CD4-positive, alpha-beta memory T cell (primary cell): ENCODE results near the gene CD22. TPM values are rescaled to one million over a fixed set of nuclear protein-coding genes. Genes with fewer than 3 reads are reported as not detected.
"Not testable (repeated sequence)": the region's sequence is repeated elsewhere in the genome, so short reads cannot be mapped to it uniquely, and the experiment has no call there.

ENCODE experiments used
- CTCF ChIA-PET: fragments of 350-600 bp; sonication (Branson Sonifier 250); formaldehyde crosslinking; loops from one replicate; lab custom pipeline; 2021; ENCODE audit warnings: inconsistent platforms; ENCODE audit not compliant: partially characterized antibody; lab: Charles Lee
- POLR2A ChIA-PET: fragments of 350-600 bp; sonication (Branson Sonifier 250); formaldehyde crosslinking; loops from one replicate; lab custom pipeline; 2021; ENCODE audit not compliant: partially characterized antibody; lab: Charles Lee
- DNase-seq, 5 donors: peaks; one replicate each; pipeline versions ENCODE4 v3.0.0 to v3.0.0-alpha.2; 2020 to 2022; ENCODE audit warnings: mixed read lengths in 1 of 5
- H3K27ac ChIP-seq: one replicate; pipeline ENCODE4 v1.7.0; 2013; ENCODE audit warnings: low read depth, low read length
- H3K27me3 ChIP-seq: 2 replicates; pipeline ENCODE4 v1.7.0; 2013; ENCODE audit warnings: mild to moderate bottlenecking, low read length, moderate library complexity; ENCODE audit not compliant: insufficient read depth
- H3K36me3 ChIP-seq: 2 replicates; pipeline ENCODE4 v1.7.0; 2013; ENCODE audit warnings: mild to moderate bottlenecking, low read length, moderate library complexity; ENCODE audit not compliant: insufficient read depth
- H3K4me1 ChIP-seq: 2 replicates; pipeline ENCODE4 v1.7.0; 2013; ENCODE audit warnings: mild to moderate bottlenecking, low read length, moderate library complexity; ENCODE audit not compliant: insufficient read depth
- H3K4me3 ChIP-seq, 2 donors: one replicate each; pipeline ENCODE4 v1.7.0; 2013; ENCODE audit warnings: low read length in 2 of 2, mild to moderate bottlenecking in 1 of 2
- H3K9me3 ChIP-seq, 2 donors: one replicate each; pipeline ENCODE4 v1.7.0; 2013; ENCODE audit warnings: low read length in 2 of 2, control low read depth in 1 of 2; ENCODE audit not compliant: control insufficient read depth in 1 of 2
- H3K27ac Mint-ChIP-seq, 7 donors: one replicate each; pipeline ENCODE4 v1.8.0; 2020 to 2021; ENCODE audit warnings: mixed read lengths in 7 of 7, mild to moderate bottlenecking in 6 of 7, inconsistent platforms in 3 of 7, moderate library complexity in 3 of 7
- H3K27me3 Mint-ChIP-seq, 2 donors: one replicate each; pipeline ENCODE4 v1.8.0; 2020 to 2021; ENCODE audit warnings: mixed read lengths in 2 of 2
- H3K36me3 Mint-ChIP-seq, 2 donors: one replicate each; pipeline ENCODE4 v1.8.0; 2020 to 2021; ENCODE audit warnings: mixed read lengths in 2 of 2, inconsistent platforms in 1 of 2, mild to moderate bottlenecking in 1 of 2
- H3K4me1 Mint-ChIP-seq, 4 donors: one replicate each; pipeline ENCODE4 v1.8.0; 2020 to 2021; ENCODE audit warnings: mixed read lengths in 4 of 4, mild to moderate bottlenecking in 1 of 4
- H3K4me3 Mint-ChIP-seq, 8 donors: one replicate each; pipeline ENCODE4 v1.8.0; 2020 to 2021; ENCODE audit warnings: mixed read lengths in 8 of 8, mild to moderate bottlenecking in 7 of 8, moderate library complexity in 6 of 8, inconsistent platforms in 3 of 8
- H3K9me3 Mint-ChIP-seq, 8 donors: one replicate each; pipeline ENCODE4 v1.8.0; 2020 to 2021; ENCODE audit warnings: mixed read lengths in 8 of 8, mild to moderate bottlenecking in 5 of 8, inconsistent platforms in 3 of 8, moderate library complexity in 1 of 8
- intact Hi-C: fragments of 100-400 bp; cut with micrococcal nuclease; formaldehyde crosslinking; loops from one replicate; pipeline ENCODE4 v1.15.1; 2023
- polyA plus RNA-seq, 2 donors: library from polyadenylated mRNA; unstranded; fragments of 300-500 nt; fragmentation: Illumina TruSeq; gene quantifications; one replicate each; pipeline ENCODE4 v1.2.3, GENCODE V29; 2021
- total RNA-seq, 2 experiments: library from RNA; stranded (reverse); gene quantifications; one replicate each; pipeline ENCODE4 v1.2.3, GENCODE V29; 2021

The CD22 gene
- total and polyA plus RNA-seq, 4 experiments from 2014 or later = 0.30 to 1.8 (median 0.32) TPM

DNA sequence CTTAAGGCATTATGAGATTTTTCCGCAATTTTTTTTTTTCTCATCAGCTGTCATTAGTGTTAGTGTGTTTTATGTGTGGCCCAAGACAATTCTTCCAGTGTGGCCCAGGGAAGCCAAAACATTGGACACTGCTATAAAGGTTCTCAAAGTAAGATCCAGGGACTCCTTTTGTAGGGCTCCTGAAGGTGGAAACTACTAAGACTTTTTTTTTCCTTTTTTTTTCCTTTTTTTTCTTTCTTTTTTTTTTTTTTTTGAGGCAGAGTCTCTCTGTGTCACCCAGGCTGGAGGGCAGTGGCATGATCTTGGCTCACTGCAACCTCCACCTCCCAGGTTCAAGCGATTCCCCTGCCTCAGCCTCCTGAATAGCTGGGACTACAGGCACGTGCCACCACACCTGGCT, 43.5 kb upstream of the CD22 start:
- POLR2A ChIA-PET = interaction anchor here (1.4 kb wide), 1 partner anchor 11 kb away, joined by 3 read pairs; no protein-coding TSS in a partner anchor

DNA sequence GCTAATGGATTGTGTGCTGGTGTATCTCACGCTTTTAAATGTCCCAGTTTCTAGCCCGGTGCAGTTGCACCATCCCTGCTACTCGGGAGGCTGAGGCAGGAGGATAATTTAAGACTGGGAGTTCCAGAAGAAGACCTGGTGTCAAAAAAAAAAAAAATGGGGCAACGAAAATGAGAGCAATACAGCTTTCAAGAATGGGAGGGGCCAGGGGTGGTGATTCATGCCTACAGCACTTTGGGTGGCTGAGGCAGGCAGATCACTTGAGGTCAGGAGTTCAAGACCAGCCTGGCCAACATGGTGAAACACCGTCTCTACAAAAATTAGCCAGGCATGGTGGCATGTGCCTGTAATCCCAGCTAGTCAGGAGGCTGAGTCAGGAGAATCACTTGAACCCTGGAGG, 42.9 kb upstream of the CD22 start:
- H3K9me3 Mint-ChIP-seq, H3K27me3 ChIP-seq, DNase-seq, CTCF ChIA-PET, H3K9me3 ChIP-seq, POLR2A ChIA-PET, H3K4me1 ChIP-seq, H3K36me3 Mint-ChIP-seq, H3K4me1 Mint-ChIP-seq, H3K36me3 ChIP-seq, intact Hi-C loops, H3K27ac ChIP-seq, H3K4me3 ChIP-seq, H3K4me3 Mint-ChIP-seq, H3K27ac Mint-ChIP-seq: not testable (repeated sequence)
- H3K27me3 Mint-ChIP-seq = peaks cover 6 to 17% of the 10 kb centered on the region in 2 donors

More for the DNA sequence above, 43.5 kb upstream of the CD22 start:
- H3K36me3 Mint-ChIP-seq, H3K4me1 Mint-ChIP-seq, intact Hi-C loops, H3K4me3 ChIP-seq, H3K9me3 Mint-ChIP-seq, H3K27me3 ChIP-seq, H3K4me1 ChIP-seq, H3K36me3 ChIP-seq, H3K27ac Mint-ChIP-seq, H3K9me3 ChIP-seq, H3K4me3 Mint-ChIP-seq, DNase-seq, H3K27ac ChIP-seq: not testable (repeated sequence)
- peaks cover 6 to 17% of the 10 kb centered on the region in 2 donors for H3K27me3 Mint-ChIP-seq
- CTCF ChIA-PET = interaction anchor here (1.2 kb wide), 1 partner anchor 219 kb away, joined by 3 read pairs; no protein-coding TSS in a partner anchor

DNA sequence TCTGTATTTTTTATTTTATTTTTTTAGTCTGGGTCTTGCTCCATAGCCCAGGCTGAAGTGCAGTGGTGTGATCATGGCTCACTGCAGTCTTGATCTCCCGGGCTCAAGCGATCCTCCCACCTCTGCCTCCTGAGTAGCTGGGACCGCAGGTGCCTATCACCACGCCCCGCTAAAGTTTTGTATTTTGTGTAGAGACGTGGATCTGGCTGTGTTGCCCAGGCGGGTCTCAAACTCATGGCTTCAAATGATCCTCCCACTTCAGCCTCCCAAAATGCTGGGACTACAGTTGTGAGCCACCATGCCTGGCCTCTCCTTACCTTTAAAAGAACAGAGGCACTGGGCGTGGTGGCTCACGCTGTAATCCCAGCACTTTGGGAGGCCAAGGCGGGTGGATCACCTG, 41.3 kb upstream of the CD22 start:
- Mint-ChIP-seq H3K36me3 (no peaks in the 10 kb centered on the region), H3K27me3 (peaks cover 6 to 13% of the 10 kb centered on the region in 2 donors), H3K4me3 (no peak overlapping the region), H3K4me1 (no peaks in the 10 kb centered on the region), H3K9me3 (no peaks in the 10 kb centered on the region), H3K27ac (no peak overlapping the region)
- CTCF ChIA-PET = no interaction called here
- POLR2A ChIA-PET = no interaction called here
- DNase-seq = no peak
- Histone ChIP-seq H3K27me3 (no peaks in the 10 kb centered on the region), H3K4me3 (no peak overlapping the region), H3K4me1 (no peaks in the 10 kb centered on the region), H3K9me3 (no peaks in the 10 kb centered on the region), H3K27ac (no peak overlapping the region), H3K36me3 (no peaks in the 10 kb centered on the region)
- intact Hi-C loops = no loop called here

DNA sequence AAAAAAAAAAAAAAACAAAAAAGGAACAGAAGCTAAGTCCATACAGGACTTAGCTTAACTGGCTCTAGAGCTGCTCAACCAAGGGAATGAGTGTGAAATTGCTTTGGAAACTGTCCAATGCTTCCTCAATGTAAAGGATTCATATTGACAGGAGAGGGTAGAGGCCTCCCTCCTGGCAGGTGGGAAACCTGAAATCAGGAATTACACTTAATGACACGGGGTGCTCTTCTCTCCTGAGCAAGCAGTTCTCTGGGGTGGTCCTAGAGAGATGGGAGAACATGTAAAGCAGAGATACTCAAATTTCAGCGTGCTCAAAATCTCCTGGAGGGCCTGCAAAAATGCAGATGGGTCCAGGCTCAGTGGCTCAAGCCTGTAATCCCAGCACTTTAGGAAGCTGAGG, 40.7 kb upstream of the CD22 start:
- H3K27ac Mint-ChIP-seq = no peak overlapping the region
- H3K36me3 ChIP-seq = no peaks in the 10 kb centered on the region
- H3K4me1 ChIP-seq = no peaks in the 10 kb centered on the region
- no peak overlapping the region for H3K4me3 ChIP-seq
- no peak for DNase-seq
- no peaks in the 10 kb centered on the region for H3K27me3 ChIP-seq
- ChIA-PET CTCF (no interaction called here), POLR2A (no interaction called here)
- H3K36me3 Mint-ChIP-seq = no peaks in the 10 kb centered on the region
- no peaks in the 10 kb centered on the region for H3K9me3 ChIP-seq
- H3K4me3 Mint-ChIP-seq = no peak overlapping the region
- intact Hi-C loops = no loop called here
- no peaks in the 10 kb centered on the region for H3K9me3 Mint-ChIP-seq
- H3K4me1 Mint-ChIP-seq = no peaks in the 10 kb centered on the region
- no peak overlapping the region for H3K27ac ChIP-seq
- H3K27me3 Mint-ChIP-seq = peaks cover 4 to 9% of the 10 kb centered on the region in 2 donors

DNA sequence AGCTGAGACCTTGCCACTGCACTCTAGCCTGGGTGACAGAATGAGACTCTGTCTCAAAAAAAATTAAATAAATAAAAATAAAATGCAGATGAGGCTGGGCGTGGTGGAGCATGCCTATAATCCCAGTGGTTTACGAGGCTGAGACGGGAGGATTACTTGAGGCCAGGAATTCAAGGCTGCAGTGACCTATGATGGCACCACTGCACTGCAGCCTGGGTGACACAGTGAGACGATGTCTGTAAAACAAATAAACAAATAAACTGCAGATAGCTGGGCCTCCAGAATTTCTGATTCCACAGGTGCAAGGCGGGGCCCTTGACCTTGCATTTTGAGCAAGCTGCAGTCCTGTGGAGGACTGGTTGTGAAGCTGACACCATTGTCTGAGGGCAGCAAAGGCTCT, 40.1 kb upstream of the CD22 start:
- Histone ChIP-seq H3K9me3 (no peaks in the 10 kb centered on the region), H3K27me3 (no peaks in the 10 kb centered on the region), H3K4me3 (no peak overlapping the region), H3K27ac (no peak overlapping the region), H3K36me3 (no peaks in the 10 kb centered on the region), H3K4me1 (no peaks in the 10 kb centered on the region)
- POLR2A ChIA-PET = no interaction called here
- CTCF ChIA-PET = no interaction called here
- H3K36me3 Mint-ChIP-seq = no peaks in the 10 kb centered on the region
- intact Hi-C loops = no loop called here
- no peaks in the 10 kb centered on the region for H3K4me1 Mint-ChIP-seq
- H3K4me3 Mint-ChIP-seq = no peak overlapping the region
- peaks cover 2 to 7% of the 10 kb centered on the region in 2 donors for H3K27me3 Mint-ChIP-seq
- H3K27ac Mint-ChIP-seq = no peak overlapping the region
- H3K9me3 Mint-ChIP-seq = no peaks in the 10 kb centered on the region
- DNase-seq = no peak

DNA sequence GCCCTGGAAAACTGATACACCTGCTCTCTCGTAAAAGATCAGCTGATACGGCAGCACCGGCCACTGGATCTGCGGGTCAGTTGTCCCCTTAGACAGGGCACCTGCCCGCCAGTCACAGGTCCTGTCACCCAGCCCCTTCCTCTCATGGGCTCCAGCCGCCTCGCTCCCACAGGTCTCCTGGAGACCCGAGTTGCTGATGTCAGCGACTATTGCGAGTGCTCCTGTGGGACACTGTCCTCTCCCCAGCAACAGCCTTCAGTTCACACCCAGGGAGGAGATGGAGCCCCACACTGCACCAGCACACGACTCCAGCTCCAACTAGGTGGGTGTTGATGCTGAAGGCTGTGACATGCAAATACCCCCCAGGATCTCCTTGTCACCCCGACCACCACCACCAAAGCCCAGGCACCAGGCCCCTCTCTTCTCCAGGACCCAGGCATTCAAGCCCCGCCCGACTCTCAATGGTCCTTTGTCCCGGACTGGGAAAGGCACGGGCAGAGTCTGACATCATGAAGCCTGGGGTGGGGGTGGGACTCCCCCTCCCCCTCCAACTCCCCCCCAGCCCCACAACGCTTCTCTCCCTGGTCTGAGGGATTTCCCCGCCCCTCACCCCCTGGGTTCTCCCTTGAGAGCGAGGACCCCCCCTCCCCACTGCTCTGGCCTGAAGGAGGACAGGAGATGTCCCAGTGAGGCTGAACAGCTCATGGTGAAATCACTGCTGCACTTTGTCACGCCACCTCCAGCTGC, 38.4 kb upstream of the CD22 start:
- Mint-ChIP-seq H3K27ac (no peak overlapping the region), H3K4me1 (peaks cover 0 to 4% (median under 1%) of the 10 kb centered on the region in 4 donors), H3K4me3 (no peak overlapping the region), H3K36me3 (no peaks in the 10 kb centered on the region), H3K9me3 (no peaks in the 10 kb centered on the region), H3K27me3 (no peaks in the 10 kb centered on the region)
- H3K4me1 ChIP-seq = peaks cover 4% of the 10 kb centered on the region
- intact Hi-C loops = no loop called here
- ChIA-PET CTCF (no interaction called here), POLR2A (no interaction called here)
- no peaks in the 10 kb centered on the region for H3K9me3 ChIP-seq
- no peak overlapping the region for H3K4me3 ChIP-seq
- H3K36me3 ChIP-seq = no peaks in the 10 kb centered on the region
- no peaks in the 10 kb centered on the region for H3K27me3 ChIP-seq
- DNase-seq = no peak
- no peak overlapping the region for H3K27ac ChIP-seq

DNA sequence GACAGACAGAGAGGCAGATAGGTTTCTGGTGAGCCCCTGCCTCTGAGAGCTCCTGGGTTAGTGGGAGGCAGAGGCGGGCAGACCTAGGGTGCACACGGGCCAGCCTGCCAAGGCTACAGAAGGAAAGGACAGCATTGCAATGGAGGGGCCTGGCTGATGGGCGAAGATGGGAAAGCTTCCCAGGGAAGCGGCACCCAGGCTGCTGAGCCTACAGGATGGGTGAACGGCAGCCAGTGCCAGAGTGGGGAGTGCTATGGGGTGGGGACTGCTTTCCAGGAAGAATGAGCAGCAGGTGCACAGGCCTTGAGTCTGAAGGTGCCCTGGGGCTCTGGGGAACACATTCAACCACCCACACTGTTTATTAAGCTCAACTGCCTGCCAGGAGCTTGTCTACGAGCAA, 37.7 kb upstream of the CD22 start:
- peaks cover 11% of the 10 kb centered on the region for H3K4me1 ChIP-seq
- Mint-ChIP-seq H3K36me3 (no peaks in the 10 kb centered on the region), H3K27ac (no peak overlapping the region), H3K9me3 (no peaks in the 10 kb centered on the region), H3K4me1 (peaks cover 0 to 8% (median 5%) of the 10 kb centered on the region in 4 donors), H3K27me3 (no peaks in the 10 kb centered on the region), H3K4me3 (no peak overlapping the region)
- H3K4me3 ChIP-seq = no peak overlapping the region
- ChIA-PET CTCF (no interaction called here), POLR2A (no interaction called here)
- H3K36me3 ChIP-seq = no peaks in the 10 kb centered on the region
- H3K27ac ChIP-seq = no peak overlapping the region
- DNase-seq = no peak
- no peaks in the 10 kb centered on the region for H3K9me3 ChIP-seq
- H3K27me3 ChIP-seq = no peaks in the 10 kb centered on the region
- intact Hi-C loops = no loop called here
